Endothelial cell of umbilical vein (primary cell): ENCODE data around the gene NXN. TPM values are rescaled to one million over a fixed set of nuclear protein-coding genes. Genes with fewer than 3 reads are reported as not detected.

ENCODE experiments used
- BruUV-seq: library from RNA; stranded (reverse); fragments of 400-500 nt; replicated peaks from 2 replicates; lab custom pipeline; 2021; lab: Mats Ljungman, UMichigan
- CTCF ChIA-PET: fragments of 300-600, 350-600 bp; sonication (Branson Sonifier 250); formaldehyde crosslinking; loops from one replicate; lab custom pipeline; 2021; ENCODE audit warnings: antibody characterized with exemption, inconsistent platforms; lab: Charles Lee
- POLR2A ChIA-PET: fragments of 300-600, 350-600 bp; sonication (Branson Sonifier 250); formaldehyde crosslinking; loops from one replicate; lab custom pipeline; 2021; ENCODE audit warnings: antibody characterized with exemption, inconsistent platforms; lab: Charles Lee
- DNase-seq: peaks from one replicate; pipeline ENCODE4 v3.0.0-alpha.2; 2011; ENCODE audit warnings: low read depth, low spot score
- FAIRE-seq: peaks from 2 replicates; lab custom pipeline; 2011; peaks lifted over from hg19 to GRCh38; lab: Jason Lieb, UNC
- H2AFZ ChIP-seq: 2 replicates; pipeline ENCODE4 v1.6.0; 2012; ENCODE audit warnings: low read depth, low read length, control low read depth, inconsistent platforms
- H3K27ac ChIP-seq: 2 replicates; pipeline ENCODE4 v1.5.1; 2011; ENCODE audit warnings: low read depth, mild to moderate bottlenecking, control low read depth, low read length, moderate library complexity; ENCODE audit not compliant: insufficient read depth
- H3K27me3 ChIP-seq, 2 experiments: 2 replicates each; pipeline versions ENCODE4 v1.6.0 to v1.6.1; 2011; ENCODE audit warnings: low read length in 2 of 2, mixed read lengths in 1 of 2; ENCODE audit not compliant: control insufficient read depth in 2 of 2, insufficient read depth in 2 of 2
- H3K36me3 ChIP-seq, 2 experiments: 2 replicates in 1 of 2; 3 replicates in 1 of 2; pipeline ENCODE4 v1.5.1; 2011; ENCODE audit warnings: low read length in 2 of 2, mild to moderate bottlenecking in 1 of 2, moderate library complexity in 1 of 2; ENCODE audit not compliant: control insufficient read depth in 2 of 2, insufficient read depth in 2 of 2; ENCODE audit errors: extremely low read depth in 1 of 2
- H3K4me1 ChIP-seq: 3 replicates; pipeline ENCODE4 v1.5.1; 2011; ENCODE audit warnings: mild to moderate bottlenecking, low read length; ENCODE audit not compliant: control insufficient read depth, insufficient read depth; ENCODE audit errors: extremely low read depth
- H3K4me2 ChIP-seq: 2 replicates; pipeline ENCODE4 v1.6.1; 2011; ENCODE audit warnings: low read length, control low read depth, mixed read lengths; ENCODE audit not compliant: insufficient read depth
- H3K4me3 ChIP-seq, 3 experiments: fragments of 200-600 bp in 1 of 3; sonication (generic), shearing (Covaris generic) in 1 of 3; replicated peaks in 1 of 3; 2 replicates each; pipeline ENCODE4 v1.5.1; 2011 to 2016; ENCODE audit warnings: control low read depth in 3 of 3, low read length in 3 of 3, mild to moderate bottlenecking in 2 of 3, inconsistent platforms in 1 of 3, low read depth in 1 of 3, moderate library complexity in 1 of 3; ENCODE audit not compliant: insufficient read depth in 1 of 3
- H3K79me2 ChIP-seq: 2 replicates; pipeline ENCODE4 v1.6.0; 2012; ENCODE audit warnings: low read length, inconsistent platforms; ENCODE audit not compliant: control insufficient read depth, insufficient read depth
- H3K9ac ChIP-seq: replicated peaks from 2 replicates; pipeline ENCODE3; 2011; ENCODE audit warnings: low read length, control low read depth; ENCODE audit not compliant: insufficient read depth; ENCODE audit errors: extremely low read depth
- H3K9me1 ChIP-seq: replicated peaks from 3 replicates; pipeline ENCODE4 v1.6.0; 2011; ENCODE audit warnings: mild to moderate bottlenecking, low read length; ENCODE audit not compliant: control insufficient read depth, insufficient read depth; ENCODE audit errors: extremely low read depth
- H3K9me3 ChIP-seq: replicated peaks from 2 replicates; pipeline ENCODE4 v1.5.1; 2012; ENCODE audit warnings: low read length, inconsistent platforms; ENCODE audit not compliant: control insufficient read depth, insufficient read depth
- H4K20me1 ChIP-seq: replicated peaks from 2 replicates; pipeline ENCODE3; 2011; ENCODE audit warnings: mild to moderate bottlenecking, low read length; ENCODE audit not compliant: control insufficient read depth, insufficient read depth; ENCODE audit errors: extremely low read depth
- CTCF ChIP-seq, 2 donors: IDR thresholded peaks; 1 replicate in 1 of 2; 2 replicates in 1 of 2; pipeline ENCODE4 v1.5.1; 2011; ENCODE audit warnings: low read length in 2 of 2, mild to moderate bottlenecking in 2 of 2, moderate library complexity in 2 of 2, control low read depth in 1 of 2, inconsistent platforms in 1 of 2, low read depth in 1 of 2; ENCODE audit not compliant: insufficient read depth in 1 of 2; ENCODE audit errors: extremely low read depth in 1 of 2
- EZH2 ChIP-seq: IDR thresholded peaks from 2 replicates; pipeline ENCODE4 v1.6.1; 2012; ENCODE audit warnings: borderline replicate concordance, low read depth, mild to moderate bottlenecking, moderate library complexity, low read length, inconsistent platforms; ENCODE audit not compliant: severe bottlenecking
- FOS ChIP-seq: IDR thresholded peaks from 2 replicates; pipeline ENCODE4 v1.6.1; 2011; ENCODE audit warnings: mild to moderate bottlenecking, low read length, moderate library complexity, borderline replicate concordance; ENCODE audit not compliant: insufficient read depth
- GATA2 ChIP-seq: IDR thresholded peaks from 2 replicates; pipeline ENCODE4 v1.7.0; 2011; ENCODE audit warnings: low read depth, mild to moderate bottlenecking, moderate library complexity, mixed read lengths, low read length; ENCODE audit not compliant: insufficient read length, insufficient read depth
- JUN ChIP-seq: IDR thresholded peaks from 2 replicates; pipeline ENCODE4 v1.6.1; 2011; ENCODE audit warnings: borderline replicate concordance, low read depth; ENCODE audit not compliant: insufficient read length, insufficient read depth
- MAX ChIP-seq: IDR thresholded peaks from 2 replicates; pipeline ENCODE4 v1.6.1; 2011; ENCODE audit not compliant: insufficient read depth, insufficient read length
- MYC ChIP-seq: IDR thresholded peaks from one replicate; pipeline ENCODE4 v1.6.1; 2011; ENCODE audit warnings: mild to moderate bottlenecking, low read depth, low read length
- POLR2A ChIP-seq: IDR thresholded peaks from 2 replicates; pipeline ENCODE4 v1.6.1; 2012; ENCODE audit warnings: low read depth, mild to moderate bottlenecking, control low read depth, low read length
- POLR2AphosphoS5 ChIP-seq: IDR thresholded peaks from 2 replicates; pipeline ENCODE4 v1.6.1; 2012; ENCODE audit warnings: low read depth, mild to moderate bottlenecking, control low read depth, low read length, moderate library complexity; ENCODE audit not compliant: insufficient read depth
- dilution Hi-C: fragments of 300-500 bp; cut with MboI; formaldehyde crosslinking; loops from one replicate; pipeline ENCODE4 v1.15.0; 2019; ENCODE audit warnings: low sequenced_read_pairs; ENCODE audit not compliant: extremely low pct_ligation_motif_present
- intact Hi-C: fragments of 100-400 bp; cut with micrococcal nuclease; formaldehyde crosslinking; loops from one replicate; pipeline ENCODE4 v1.10.0; 2022
- polyA plus RNA-seq, 4 experiments: library from polyadenylated mRNA; depleted of rRNA in 3 of 4; stranded (reverse) in 3 of 4; unstranded in 1 of 4; fragments of >200 nt; gene quantifications; 2 replicates each; pipeline versions ENCODE4 v1.2.1 to v1.2.3, GENCODE V29; 2011 to 2012; ENCODE audit warnings: missing spikeins in 1 of 4
- total RNA-seq: library from RNA; stranded (reverse); gene quantifications from 2 replicates; pipeline ENCODE4 v1.2.3, GENCODE V29; 2021

The NXN gene
- total and polyA plus RNA-seq, 2 donors (not counting 3 experiments of a cell fraction or from before 2014, with no cell fraction given), result 69.5 to 77.3 TPM

GRCh38 chr17:795721-796120 is 183.9 kb downstream of the NXN start:
- no TSS peak for BruUV-seq
- H3K9me1 ChIP-seq, result no peaks in the 10 kb centered on the region
- H2AFZ ChIP-seq, result no peak overlapping the region
- H3K4me3 ChIP-seq, result no peak overlapping the region
- POLR2A ChIA-PET, result no interaction called here
- no peak overlapping the region for H3K4me2 ChIP-seq
- no peaks in the 10 kb centered on the region for H4K20me1 ChIP-seq
- CTCF ChIA-PET, result interaction anchor here (0.8 to 15.3 kb wide), 14 partner anchors 9 to 262 kb away, joined by 3 to 341 read pairs (median 4); partner anchors contain the start of genes NXN and TIMM22
- H3K27me3 ChIP-seq, result no peaks in the 10 kb centered on the region
- H3K27ac ChIP-seq, result no peak overlapping the region
- FAIRE-seq (peak; percentile 4), DNase-seq (no peak)
- no peak for TF ChIP-seq EZH2
- no peak for TF ChIP-seq POLR2A
- TF ChIP-seq POLR2AphosphoS5, result no peak
- no peak for TF ChIP-seq MAX
- no peak for TF ChIP-seq CTCF (IDR thresholded peaks at IDR 0.05; ENCODE audit: extremely low read depth in 1 of 2, insufficient read depth in 1 of 2, low read depth in 1 of 2, low read length in 2 of 2)
- TF ChIP-seq FOS, result no peak
- no peak for TF ChIP-seq JUN
- no peak for TF ChIP-seq GATA2
- no peak for TF ChIP-seq MYC
- H3K9ac ChIP-seq, result no peak overlapping the region
- peaks cover 3 to 11% of the 10 kb centered on the region in 2 experiments for H3K36me3 ChIP-seq
- peaks cover 10% of the 10 kb centered on the region for H3K4me1 ChIP-seq
- dilution Hi-C loops, result loop anchor here (25.0 kb wide), 1 partner anchor 192 kb away; the partner anchor contains the start of genes NXN and TIMM22
- intact Hi-C loops, result loop anchor here (1.0 kb wide), 2 partner anchors 85 to 186 kb away; no protein-coding TSS in a partner anchor
- no peaks in the 10 kb centered on the region for H3K79me2 ChIP-seq
- no peaks in the 10 kb centered on the region for H3K9me3 ChIP-seq
